DMS79 (cell line): ENCODE data around the gene GIPR.
"Not testable (repeated sequence)": the region's sequence is repeated elsewhere in the genome, so short reads cannot be mapped to it uniquely, and the experiment has no call there.

Source experiments
- DNase-seq: peaks from one replicate; lab custom pipeline; 2025; lab: John Stamatoyannopoulos, UW

Gene GIPR

GRCh38 chr19:45645631-45646344, 22.2 kb upstream of the GIPR start:
- DNase-seq: peak; percentile 23

DNA sequence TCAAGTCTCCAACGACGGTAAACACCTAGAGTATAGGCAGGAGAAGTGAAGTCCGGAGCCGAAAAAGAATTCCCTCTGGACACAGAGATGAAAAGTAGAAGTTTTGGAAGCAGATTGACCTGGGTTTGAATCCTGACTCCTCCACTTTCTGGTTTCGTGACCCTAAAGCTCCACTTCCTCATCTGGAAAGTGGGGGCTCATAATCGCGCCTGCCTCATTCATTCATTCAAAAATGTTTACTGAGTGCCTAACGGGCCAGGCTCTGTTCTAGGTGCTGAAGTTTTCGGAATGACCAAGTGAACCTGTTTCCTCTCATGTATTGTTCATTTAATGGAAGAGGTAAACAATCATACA, 21.7 kb upstream of the GIPR start:
- no peak for DNase-seq

DNA sequence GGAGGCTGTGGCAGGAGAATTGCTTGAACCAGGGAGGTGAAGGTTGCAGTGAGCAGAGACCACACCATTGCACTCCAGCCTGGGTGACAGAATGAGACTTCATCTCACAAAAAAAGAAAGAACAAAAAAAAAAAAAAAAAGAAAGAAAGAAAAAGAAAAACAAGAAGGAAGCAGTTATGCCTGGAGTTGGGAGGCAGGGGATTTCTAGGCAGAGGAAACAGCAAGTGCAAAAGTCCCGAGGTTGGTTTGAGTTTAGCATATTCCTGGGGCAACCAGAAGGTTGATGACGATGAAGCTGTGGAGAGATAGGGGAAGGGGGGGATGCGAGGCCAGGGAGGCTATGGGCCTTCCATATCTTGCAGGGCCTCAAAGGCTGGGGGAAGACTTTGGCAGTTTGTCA, 17.3 kb upstream of the GIPR start:
- DNase-seq: no peak

GRCh38 chr19:45653634-45654033, 14.4 kb upstream of the GIPR start:
- DNase-seq: no peak

GRCh38 chr19:45655073-45655472, 12.9 kb upstream of the GIPR start:
- no peak for DNase-seq

- DNase-seq: no peak
Measured at GRCh38 chr19:45657520-45658167, 10.4 kb upstream of the GIPR start.

DNA sequence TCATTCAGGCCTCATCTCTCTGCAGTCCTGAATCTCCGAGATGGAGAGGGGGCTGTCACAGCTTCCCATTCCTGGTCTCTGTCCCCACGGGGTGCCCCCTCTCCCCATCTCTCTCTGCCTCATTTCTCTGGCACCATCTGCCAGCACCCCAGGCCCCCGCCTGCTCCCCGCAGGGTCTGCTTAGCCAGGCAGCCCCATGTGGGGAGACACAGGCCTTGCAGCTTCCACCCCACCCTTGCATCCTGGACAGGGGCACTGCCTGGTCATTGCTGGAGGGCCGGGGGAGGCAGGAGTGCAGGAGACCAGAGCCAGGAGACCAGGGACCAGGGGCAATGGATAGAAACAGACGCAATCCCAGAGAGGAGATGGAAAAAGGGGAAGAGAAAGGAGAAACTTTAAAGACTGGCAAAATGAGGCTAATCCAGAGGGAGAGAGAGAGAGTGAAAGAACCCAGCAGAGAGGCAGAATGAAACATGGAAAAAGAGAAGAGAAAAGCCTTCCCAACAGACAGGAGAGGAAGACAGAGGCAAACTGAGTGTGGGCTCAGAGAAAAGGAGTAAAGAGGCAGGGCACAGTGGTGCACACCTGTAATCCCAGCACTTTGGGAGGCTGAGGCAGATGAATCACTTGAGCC, 8.8 kb upstream of the GIPR start:
- no peak for DNase-seq

DNA sequence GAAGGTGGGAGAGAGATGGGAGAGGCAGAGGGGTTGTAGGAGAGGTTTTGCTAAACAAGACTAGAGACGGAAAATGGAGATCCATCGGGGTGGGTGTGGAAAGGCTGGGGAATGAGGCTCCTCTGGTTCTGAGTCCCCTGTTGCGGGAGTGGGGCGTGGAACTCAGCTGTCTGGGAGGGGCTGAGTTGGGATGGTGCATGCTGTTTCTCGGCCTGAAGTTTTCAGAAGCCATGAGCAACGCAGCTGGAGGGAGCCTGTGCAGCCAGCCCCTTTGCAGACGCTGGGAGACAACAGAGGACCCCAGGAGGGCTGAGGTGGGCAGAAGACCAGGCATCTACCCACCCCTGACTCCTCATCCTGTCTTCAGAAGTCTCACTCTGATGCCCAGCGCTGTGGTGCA, 7.4 kb upstream of the GIPR start:
- no peak for DNase-seq

DNA sequence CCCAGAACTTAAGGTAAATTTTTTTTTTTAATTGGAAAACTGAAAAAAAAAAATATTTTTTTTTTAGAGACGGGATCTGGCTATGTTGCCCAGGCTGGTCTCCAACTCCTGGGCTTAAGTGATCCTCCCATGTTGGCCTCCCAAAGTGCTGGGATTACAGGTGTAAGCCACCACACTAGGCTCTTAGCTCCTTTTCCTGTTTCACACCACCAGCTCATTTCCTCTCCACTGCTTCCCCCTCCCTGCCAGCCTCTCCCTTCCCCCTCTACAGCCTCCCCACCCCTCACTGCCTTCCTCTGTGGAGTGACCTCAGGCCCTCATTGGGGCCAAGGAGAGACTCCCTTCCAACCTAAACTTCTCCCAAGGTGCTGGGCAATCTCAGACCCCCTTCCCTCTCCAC, 4.2 kb upstream of the GIPR start:
- DNase-seq: no peak

DNA sequence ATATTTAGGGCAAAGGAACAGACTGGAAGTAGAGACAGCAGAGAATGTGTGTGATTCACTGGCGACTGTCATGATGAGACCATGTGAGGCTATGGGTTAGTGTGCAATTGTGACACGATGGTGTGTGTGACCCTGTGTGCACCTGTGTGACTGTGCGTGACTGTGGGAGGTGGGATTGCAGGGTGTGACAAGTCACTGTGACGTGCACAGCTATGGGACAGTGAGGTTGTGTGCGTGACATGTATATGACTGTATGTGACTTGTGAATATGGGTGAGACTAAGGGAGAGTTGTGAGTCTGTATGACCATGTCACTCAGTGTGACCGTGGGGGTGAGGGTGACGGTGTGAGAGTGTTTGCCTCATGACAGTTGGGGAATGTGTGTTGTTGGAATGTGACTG, 3.4 kb upstream of the GIPR start:
- DNase-seq: no peak

- no peak for DNase-seq
Measured at GRCh38 chr19:45668342-45668871, 386 bp downstream of the GIPR start.

- DNase-seq: no peak
Measured at GRCh38 chr19:45670670-45671453, 2.8 kb downstream of the GIPR start.

DNA sequence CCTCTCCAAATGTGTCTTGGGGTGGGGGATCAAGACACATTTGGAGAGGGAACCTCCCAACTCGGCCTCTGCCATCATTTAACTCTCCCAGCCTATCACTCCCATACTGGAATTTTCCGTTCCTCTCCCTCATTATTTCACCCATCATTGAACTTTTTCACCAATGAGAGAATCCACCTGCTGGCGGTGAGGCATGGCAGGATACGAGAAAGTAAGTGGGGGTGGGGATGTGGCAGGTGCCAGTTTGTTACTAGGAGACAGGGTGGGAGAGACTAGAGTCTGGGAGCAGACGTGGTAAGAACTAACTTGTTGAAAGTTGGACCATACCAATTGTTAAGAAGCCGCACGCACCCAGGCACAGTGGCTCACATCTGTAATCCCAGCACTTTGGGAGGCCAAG, 6.9 kb downstream of the GIPR start:
- DNase-seq: peak; percentile 34

GRCh38 chr19:45676851-45677263, 8.8 kb downstream of the GIPR start:
- no peak for DNase-seq

DNA sequence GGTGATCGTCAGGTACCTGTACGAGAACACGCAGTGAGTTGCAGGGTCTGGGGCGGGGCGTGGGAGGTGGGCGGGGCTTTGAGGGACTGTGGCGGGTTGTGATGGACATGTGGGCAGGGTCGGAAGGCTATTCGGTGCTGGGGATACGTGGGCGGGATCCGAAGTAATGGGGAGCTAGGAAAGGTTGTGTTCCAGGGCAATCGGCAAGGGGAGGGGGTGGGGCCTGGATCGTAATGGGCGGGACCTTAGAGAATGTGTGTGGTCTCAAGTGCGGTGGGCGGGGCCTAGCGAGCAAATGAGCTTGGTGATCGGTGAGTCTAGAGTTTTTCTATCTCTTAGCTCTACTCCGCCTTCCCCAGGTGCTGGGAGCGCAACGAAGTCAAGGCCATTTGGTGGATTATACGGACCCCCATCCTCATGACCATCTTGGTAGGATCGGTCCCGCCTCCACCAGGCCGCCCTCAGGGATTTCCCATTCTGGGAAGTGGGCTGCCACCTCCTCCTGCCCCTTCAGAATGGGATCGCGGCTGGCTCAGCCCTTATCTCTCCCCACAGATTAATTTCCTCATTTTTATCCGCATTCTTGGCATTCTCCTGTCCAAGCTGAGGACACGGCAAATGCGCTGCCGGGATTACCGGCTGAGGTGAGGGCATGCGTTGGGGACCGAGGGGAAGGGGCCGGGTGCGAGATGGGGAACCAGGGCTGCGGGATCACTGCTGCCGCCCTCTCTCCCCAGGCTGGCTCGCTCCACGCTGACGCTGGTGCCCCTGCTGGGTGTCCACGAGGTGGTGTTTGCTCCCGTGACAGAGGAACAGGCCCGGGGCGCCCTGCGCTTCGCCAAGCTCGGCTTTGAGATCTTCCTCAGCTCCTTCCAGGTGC, 9.6 kb downstream of the GIPR start:
- peak; percentile 79 for DNase-seq

DNA sequence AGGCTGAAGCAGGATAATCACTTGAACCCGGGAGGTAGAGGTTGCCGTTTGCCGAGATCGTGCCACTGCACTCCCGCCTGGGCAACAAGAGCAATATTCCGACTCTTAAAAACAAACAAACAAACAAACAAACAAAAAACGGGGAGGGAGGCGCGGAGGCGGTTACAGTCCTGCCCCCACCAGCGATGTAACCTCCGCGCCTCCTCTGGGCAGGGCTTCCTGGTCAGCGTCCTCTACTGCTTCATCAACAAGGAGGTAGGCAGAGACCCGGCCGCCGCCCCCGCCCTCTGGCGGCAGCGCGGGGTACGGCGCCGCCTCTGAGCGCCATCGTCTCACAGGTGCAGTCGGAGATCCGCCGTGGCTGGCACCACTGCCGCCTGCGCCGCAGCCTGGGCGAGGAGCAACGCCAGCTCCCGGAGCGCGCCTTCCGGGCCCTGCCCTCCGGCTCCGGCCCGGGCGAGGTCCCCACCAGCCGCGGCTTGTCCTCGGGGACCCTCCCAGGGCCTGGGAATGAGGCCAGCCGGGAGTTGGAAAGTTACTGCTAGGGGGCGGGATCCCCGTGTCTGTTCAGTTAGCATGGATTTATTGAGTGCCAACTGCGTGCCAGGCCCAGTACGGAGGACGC, 13.5 kb downstream of the GIPR start:
- DNase-seq: peak; percentile 74

GRCh38 chr19:45682117-45682516, 14.1 kb downstream of the GIPR start:
- DNase-seq: no peak

- no peak for DNase-seq
Measured at GRCh38 chr19:45682908-45683307, 14.9 kb downstream of the GIPR start.

DNA sequence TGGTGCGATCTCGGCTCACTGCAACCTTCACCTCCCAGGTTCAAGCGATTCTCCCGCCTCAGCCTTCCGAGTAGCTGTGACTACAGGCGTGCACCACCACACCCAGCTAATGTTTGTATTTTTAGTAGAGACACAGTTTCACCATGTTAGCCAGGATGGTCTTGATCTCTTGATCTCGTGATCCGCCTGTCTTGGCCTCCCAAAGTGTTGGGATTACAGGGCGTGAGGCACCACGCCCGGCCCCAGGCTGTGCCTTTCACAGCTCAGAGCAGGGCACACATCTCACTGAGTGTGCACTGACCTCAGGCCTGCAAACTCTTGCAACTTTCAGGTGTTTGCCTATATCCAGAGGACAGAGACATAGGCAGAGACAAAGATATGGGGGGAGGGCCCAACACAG, 17.0 kb downstream of the GIPR start:
- DNase-seq: not testable (repeated sequence)

- DNase-seq: no peak
Measured at GRCh38 chr19:45687599-45687998, 19.6 kb downstream of the GIPR start.
